HG03520 (cell line): Measurements from ENCODE around the gene SLC26A2.

Source experiments
- ATAC-seq: cut with Tn5 transposase; IDR thresholded peaks from one replicate; pipeline ENCODE4 v1.9.1; 2021; ENCODE audit warnings: mild to moderate bottlenecking, moderate library complexity; ENCODE audit not compliant: unreplicated experiment

The SLC26A2 gene

GRCh38 chr5:150035139-150035895 is 74.8 kb downstream of the SLC26A2 start:
- peak; percentile 95 for ATAC-seq

DNA sequence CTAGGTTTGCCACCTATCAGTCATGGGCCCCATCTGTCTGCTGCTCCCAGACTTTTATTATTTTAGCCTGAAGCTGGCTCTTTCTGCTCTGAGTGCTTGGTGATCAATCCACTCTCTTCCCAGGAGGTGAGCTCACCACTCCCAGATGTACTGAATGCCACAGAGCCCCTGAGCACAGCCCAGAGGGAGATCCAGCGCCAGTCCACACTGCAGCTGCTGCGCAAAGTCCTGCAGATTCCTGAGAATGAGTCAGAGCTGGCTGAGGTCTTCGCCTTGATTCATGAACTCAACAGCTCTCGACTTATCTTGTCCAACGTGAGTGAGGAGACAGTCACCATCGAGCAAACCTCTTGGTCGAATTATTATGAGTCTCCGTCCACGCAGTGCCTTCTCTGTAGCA is 76.0 kb downstream of the SLC26A2 start:
- ATAC-seq, result no peak
